ENCODE data around the gene ALDOB.

DNA sequence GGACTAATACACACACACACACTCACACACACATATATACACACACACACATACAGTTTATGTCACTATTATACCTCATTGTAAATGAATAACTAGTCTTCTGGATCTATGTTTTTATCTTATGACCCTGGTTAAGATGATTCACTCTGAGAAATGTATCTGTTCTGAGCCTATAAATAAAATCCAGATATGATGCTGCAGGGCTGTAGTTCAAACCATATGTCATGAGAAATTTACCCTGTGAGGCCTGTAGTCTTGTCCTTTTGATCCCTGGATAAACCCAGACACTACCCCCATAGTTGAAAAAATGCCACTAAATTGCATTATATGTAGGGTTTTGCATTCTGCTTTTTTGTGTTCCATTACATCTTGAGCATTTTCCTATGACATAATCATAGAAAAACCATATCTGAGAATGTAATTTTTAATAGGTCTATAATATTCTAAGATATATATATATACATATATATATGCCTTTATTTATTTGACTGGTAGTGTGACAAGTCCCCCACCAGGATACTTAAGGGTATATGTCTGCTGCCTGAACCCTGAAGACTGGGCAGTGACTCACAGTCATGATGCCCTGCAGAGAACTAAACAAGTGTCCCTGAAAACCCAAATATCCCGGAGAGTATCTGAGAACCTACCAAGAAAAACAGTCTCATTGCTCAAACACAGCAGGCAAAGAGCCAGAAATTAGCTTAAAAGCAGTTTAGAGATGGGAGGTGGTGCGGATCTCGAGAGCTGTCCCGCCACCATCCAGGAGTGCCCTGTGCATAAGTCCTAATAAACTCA lies 18.4 kb upstream of the ALDOB start:
- TF ChIP-seq, protein P1, sequence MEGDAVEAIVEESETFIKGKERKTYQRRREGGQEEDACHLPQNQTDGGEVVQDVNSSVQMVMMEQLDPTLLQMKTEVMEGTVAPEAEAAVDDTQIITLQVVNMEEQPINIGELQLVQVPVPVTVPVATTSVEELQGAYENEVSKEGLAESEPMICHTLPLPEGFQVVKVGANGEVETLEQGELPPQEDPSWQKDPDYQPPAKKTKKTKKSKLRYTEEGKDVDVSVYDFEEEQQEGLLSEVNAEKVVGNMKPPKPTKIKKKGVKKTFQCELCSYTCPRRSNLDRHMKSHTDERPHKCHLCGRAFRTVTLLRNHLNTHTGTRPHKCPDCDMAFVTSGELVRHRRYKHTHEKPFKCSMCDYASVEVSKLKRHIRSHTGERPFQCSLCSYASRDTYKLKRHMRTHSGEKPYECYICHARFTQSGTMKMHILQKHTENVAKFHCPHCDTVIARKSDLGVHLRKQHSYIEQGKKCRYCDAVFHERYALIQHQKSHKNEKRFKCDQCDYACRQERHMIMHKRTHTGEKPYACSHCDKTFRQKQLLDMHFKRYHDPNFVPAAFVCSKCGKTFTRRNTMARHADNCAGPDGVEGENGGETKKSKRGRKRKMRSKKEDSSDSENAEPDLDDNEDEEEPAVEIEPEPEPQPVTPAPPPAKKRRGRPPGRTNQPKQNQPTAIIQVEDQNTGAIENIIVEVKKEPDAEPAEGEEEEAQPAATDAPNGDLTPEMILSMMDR (IDR thresholded peaks at IDR 0.05 in 2 of 3, conservative IDR thresholded peaks at IDR 0.05 in 1 of 3; ENCODE audit: borderline replicate concordance in 1 of 3, insufficient read depth in 1 of 3, low read depth in 2 of 3, low read length in 2 of 3): no peak
- no peak for TF ChIP-seq SIN3A (IDR thresholded peaks at IDR 0.05; ENCODE audit: low read depth)
- TF ChIP-seq CEBPB (IDR thresholded peaks at IDR 0.05; ENCODE audit: low read depth): no peak
- no peak for TF ChIP-seq POLR2A (IDR thresholded peaks at IDR 0.05; ENCODE audit: borderline replicate concordance, extremely low read depth, insufficient read depth, insufficient read length)
- no peak for TF ChIP-seq POLR2AphosphoS5 (IDR thresholded peaks at IDR 0.05; ENCODE audit: low read depth, low read length)
- TF ChIP-seq RAD21 (IDR thresholded peaks at IDR 0.05; ENCODE audit: low read depth): no peak
- no peak for TF ChIP-seq EZH2phosphoT487 (IDR thresholded peaks at IDR 0.05; ENCODE audit: borderline replicate concordance)
- TF ChIP-seq SP1 (IDR thresholded peaks at IDR 0.05; ENCODE audit: low read depth): no peak
- TF ChIP-seq, protein P2, sequence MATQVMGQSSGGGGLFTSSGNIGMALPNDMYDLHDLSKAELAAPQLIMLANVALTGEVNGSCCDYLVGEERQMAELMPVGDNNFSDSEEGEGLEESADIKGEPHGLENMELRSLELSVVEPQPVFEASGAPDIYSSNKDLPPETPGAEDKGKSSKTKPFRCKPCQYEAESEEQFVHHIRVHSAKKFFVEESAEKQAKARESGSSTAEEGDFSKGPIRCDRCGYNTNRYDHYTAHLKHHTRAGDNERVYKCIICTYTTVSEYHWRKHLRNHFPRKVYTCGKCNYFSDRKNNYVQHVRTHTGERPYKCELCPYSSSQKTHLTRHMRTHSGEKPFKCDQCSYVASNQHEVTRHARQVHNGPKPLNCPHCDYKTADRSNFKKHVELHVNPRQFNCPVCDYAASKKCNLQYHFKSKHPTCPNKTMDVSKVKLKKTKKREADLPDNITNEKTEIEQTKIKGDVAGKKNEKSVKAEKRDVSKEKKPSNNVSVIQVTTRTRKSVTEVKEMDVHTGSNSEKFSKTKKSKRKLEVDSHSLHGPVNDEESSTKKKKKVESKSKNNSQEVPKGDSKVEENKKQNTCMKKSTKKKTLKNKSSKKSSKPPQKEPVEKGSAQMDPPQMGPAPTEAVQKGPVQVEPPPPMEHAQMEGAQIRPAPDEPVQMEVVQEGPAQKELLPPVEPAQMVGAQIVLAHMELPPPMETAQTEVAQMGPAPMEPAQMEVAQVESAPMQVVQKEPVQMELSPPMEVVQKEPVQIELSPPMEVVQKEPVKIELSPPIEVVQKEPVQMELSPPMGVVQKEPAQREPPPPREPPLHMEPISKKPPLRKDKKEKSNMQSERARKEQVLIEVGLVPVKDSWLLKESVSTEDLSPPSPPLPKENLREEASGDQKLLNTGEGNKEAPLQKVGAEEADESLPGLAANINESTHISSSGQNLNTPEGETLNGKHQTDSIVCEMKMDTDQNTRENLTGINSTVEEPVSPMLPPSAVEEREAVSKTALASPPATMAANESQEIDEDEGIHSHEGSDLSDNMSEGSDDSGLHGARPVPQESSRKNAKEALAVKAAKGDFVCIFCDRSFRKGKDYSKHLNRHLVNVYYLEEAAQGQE (IDR thresholded peaks at IDR 0.05; ENCODE audit: low read depth): no peak
- no peak for TF ChIP-seq ELF1 (IDR thresholded peaks at IDR 0.05; ENCODE audit: borderline replicate concordance, low read depth)
- no peak for TF ChIP-seq JUND (IDR thresholded peaks at IDR 0.05)
